Tibial artery (tissue), 4 donors: Measurements from ENCODE around the gene CXCL5.
A peak's percentile ranks its signal among the peaks of the same experiment; 100 is the strongest.

Experiments
- DNase-seq, 2 donors: peaks; one replicate each; pipeline ENCODE4 v3.0.0-alpha.2; 2019
- H3K27ac ChIP-seq, 2 donors: fragments of 200-600 bp; sonication (generic) in 1 of 2; 1 replicate in 1 of 2; 2 replicates in 1 of 2; pipeline ENCODE4 v1.5.1; 2018 to 2019; ENCODE audit warnings: mild to moderate bottlenecking in 1 of 2
- H3K27me3 ChIP-seq, 2 donors: fragments of 200-600 bp; sonication (generic) in 1 of 2; one replicate each; pipeline versions ENCODE4 v1.5.1 to v1.6.0; 2016 to 2019
- H3K36me3 ChIP-seq, 3 donors: fragments of 200-600 bp; sonication (generic) in 2 of 3; one replicate each; pipeline ENCODE4 v1.5.1; 2016 to 2019; ENCODE audit warnings: mild to moderate bottlenecking in 2 of 3
- H3K4me1 ChIP-seq, 4 donors: fragments of 200-600 bp; sonication (generic) in 2 of 4; 1 replicate in 3 of 4; 2 replicates in 1 of 4; pipeline ENCODE4 v1.5.1; 2016 to 2019
- H3K4me3 ChIP-seq, 2 donors: fragments of 200-600 bp; sonication (generic) in 1 of 2; 1 replicate in 1 of 2; 2 replicates in 1 of 2; pipeline ENCODE4 v1.5.1; 2018 to 2019; ENCODE audit warnings: mild to moderate bottlenecking in 2 of 2
- H3K9me3 ChIP-seq, 3 donors: fragments of 200-600 bp; sonication (generic) in 1 of 3; one replicate each; pipeline ENCODE4 v1.5.1; 2016 to 2019
- CTCF ChIP-seq, 2 experiments: fragments of 200-600 bp in 1 of 2; fragments of 450-650 bp in 1 of 2; IDR thresholded peaks; one replicate each; pipeline ENCODE4 v1.5.1; 2017 to 2019; ENCODE audit warnings: antibody characterized with exemption in 2 of 2, mild to moderate bottlenecking in 1 of 2, moderate library complexity in 1 of 2
- intact Hi-C: fragments of 100-400 bp; cut with DNase I; formaldehyde crosslinking; loops from one replicate; pipeline ENCODE4 v1.15.0; 2023; ENCODE audit warnings: low total_unique reads

CXCL5 gene

DNA sequence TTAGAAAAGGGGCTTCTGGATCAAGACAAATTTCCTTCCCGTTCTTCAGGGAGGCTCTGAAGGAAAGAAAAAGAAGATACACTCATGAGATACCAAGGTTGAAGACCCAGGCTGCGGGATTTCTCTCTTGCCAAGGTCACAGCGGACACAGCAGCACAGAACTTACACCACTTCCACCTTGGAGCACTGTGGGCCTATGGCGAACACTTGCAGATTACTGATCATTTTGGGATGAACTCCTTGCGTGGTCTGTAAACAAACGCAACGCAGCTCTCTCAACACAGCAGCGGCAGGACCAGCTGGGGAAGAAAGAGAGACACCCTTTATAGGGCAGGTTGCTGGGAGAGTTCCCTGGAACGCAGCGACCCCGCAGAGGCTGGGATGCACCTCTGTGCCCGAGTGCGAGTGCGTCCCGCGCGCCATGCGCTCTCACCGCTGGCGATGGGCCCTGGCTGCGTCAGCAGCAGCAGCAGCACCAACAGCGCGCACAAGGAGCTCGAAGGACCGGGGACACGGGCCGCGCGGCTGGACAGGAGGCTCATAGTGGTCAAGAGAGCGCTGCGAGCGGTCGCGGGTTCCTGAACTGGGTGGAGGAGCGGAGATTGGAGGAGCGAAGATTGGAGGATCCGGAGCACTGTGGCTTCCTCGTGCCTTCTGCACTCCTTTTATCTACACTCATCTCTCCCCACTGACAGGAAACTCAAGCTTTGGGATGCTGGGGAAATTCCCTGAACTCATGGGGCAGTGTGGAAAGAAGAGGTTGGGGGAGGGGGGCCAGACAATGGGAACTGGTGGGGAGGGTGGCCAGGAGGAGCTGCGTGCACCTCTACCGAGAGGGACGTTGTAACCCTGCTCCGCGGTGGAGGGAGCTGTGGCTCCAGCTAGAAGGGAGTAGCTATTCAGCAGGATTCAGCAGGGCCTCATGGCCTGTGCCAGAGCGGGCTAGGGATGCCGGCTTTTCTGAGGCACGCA lies at the start of gene CXCL5:
Gene CXCL5, minus strand, starts transcription at position 638 of the 972 bp plus-strand sequence. Its CDS starts 96 bp downstream, at position 542.
- H3K4me1 ChIP-seq, result peaks cover 0 to 9% (median 8%) of the 10 kb centered on the region in 4 donors
- H3K4me3 ChIP-seq, result peak within 1 kb of the TSS; percentile 23 to 40
- no peaks in the 10 kb centered on the region for H3K36me3 ChIP-seq
- H3K27me3 ChIP-seq, result no peaks in the 10 kb centered on the region
- intact Hi-C loops, result no loop called here
- no peak for DNase-seq
- no peak for TF ChIP-seq CTCF (IDR thresholded peaks at IDR 0.05)
- H3K27ac ChIP-seq, result no peak within 1 kb of the TSS
- H3K9me3 ChIP-seq, result no peaks in the 10 kb centered on the region

DNA sequence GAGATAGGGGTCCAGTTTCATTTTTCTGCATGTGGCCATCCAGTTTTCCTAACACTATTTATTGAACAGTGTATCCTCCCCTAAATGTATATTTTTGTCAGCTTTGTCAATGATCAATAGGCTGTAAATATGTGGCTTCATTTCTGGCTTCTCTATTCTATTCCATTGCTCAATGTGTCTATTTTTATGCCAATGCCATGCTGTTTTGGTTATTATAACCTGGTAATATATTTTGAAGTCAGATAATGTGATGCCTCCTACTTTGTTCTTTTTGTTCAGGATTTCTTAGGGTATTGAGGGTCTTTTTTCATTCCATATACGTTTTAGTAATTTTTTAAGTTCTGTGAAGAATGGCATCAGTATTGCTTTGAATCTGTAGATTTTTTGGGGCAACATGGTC lies 48.7 kb upstream of the CXCL5 start:
- Histone ChIP-seq H3K27ac (no peak overlapping the region), H3K27me3 (no peaks in the 10 kb centered on the region), H3K36me3 (no peaks in the 10 kb centered on the region), H3K4me1 (no peaks in the 10 kb centered on the region), H3K9me3 (peaks cover 0 to 8% (median 0%) of the 10 kb centered on the region in 3 donors), H3K4me3 (no peak overlapping the region)
- DNase-seq, result no peak
- TF ChIP-seq CTCF (IDR thresholded peaks at IDR 0.05), result no peak
- intact Hi-C loops, result no loop called here

DNA sequence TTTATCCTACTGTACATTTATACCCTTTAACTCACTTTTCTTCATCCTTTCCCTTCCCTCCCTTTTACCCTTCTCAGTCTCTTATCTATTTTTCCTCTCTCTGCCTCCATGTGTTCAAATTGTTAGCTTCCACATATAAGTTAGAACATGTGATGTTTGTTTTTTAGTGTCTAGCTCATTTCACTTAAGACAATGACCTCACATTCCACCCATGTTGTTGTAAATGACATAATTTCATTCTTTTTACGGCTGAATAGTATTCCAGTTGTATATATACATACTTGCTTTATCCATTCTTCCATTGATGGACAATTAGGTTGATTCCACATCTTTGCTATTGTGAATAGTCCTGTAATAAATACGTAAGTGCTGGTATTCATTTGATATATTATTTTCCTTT lies 47.3 kb upstream of the CXCL5 start:
- no peak for TF ChIP-seq CTCF (IDR thresholded peaks at IDR 0.05)
- H3K27me3 ChIP-seq, result no peaks in the 10 kb centered on the region
- H3K9me3 ChIP-seq, result peaks cover 0 to 8% (median 0%) of the 10 kb centered on the region in 3 donors
- H3K4me3 ChIP-seq, result no peak overlapping the region
- no peaks in the 10 kb centered on the region for H3K4me1 ChIP-seq
- H3K27ac ChIP-seq, result no peak overlapping the region
- no peaks in the 10 kb centered on the region for H3K36me3 ChIP-seq
- intact Hi-C loops, result no loop called here
- DNase-seq, result no peak

DNA sequence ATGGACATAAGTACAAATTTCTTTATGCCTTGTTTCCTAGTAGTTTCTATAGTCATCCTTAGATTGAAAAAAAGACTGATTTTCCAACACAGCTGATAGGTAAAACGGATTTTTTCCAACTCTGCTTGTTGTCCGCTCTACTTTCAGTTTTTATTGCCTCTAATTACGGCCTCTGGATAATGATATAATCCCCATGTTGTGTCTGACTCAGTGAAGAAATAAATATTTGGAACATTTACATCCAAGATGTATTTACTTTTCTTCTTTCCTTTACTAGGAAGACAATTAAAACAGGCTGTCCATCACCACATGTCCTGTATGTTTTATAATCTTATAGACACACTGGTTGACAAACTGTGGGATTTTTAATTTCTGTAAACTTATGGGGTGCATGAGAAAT lies 46.8 kb upstream of the CXCL5 start:
- intact Hi-C loops, result no loop called here
- Histone ChIP-seq H3K27me3 (no peaks in the 10 kb centered on the region), H3K36me3 (no peaks in the 10 kb centered on the region), H3K27ac (no peak overlapping the region), H3K9me3 (peaks cover 0 to 8% (median 0%) of the 10 kb centered on the region in 3 donors), H3K4me1 (no peaks in the 10 kb centered on the region), H3K4me3 (no peak overlapping the region)
- no peak for DNase-seq
- TF ChIP-seq CTCF (IDR thresholded peaks at IDR 0.05), result no peak

GRCh38 chr4:74044677-74045076 lies 46.2 kb upstream of the CXCL5 start:
- intact Hi-C loops, result no loop called here

More at GRCh38 chr4:74044677-74045076, 46.2 kb upstream of the CXCL5 start:
- Histone ChIP-seq H3K4me1 (no peaks in the 10 kb centered on the region), H3K27ac (no peak overlapping the region), H3K9me3 (peaks cover 0 to 8% (median 0%) of the 10 kb centered on the region in 3 donors), H3K27me3 (no peaks in the 10 kb centered on the region), H3K36me3 (no peaks in the 10 kb centered on the region), H3K4me3 (no peak overlapping the region)
- DNase-seq, result no peak
- TF ChIP-seq CTCF (IDR thresholded peaks at IDR 0.05), result no peak
